Effector memory CD4-positive, alpha-beta T cell (primary cell): ENCODE data around the gene ZDHHC11B.
"Not testable (repeated sequence)": the region's sequence is repeated elsewhere in the genome, so short reads cannot be mapped to it uniquely, and the experiment has no call there.

Experiments used
- DNase-seq, 3 donors: peaks; one replicate each; pipeline ENCODE4 v3.0.0-alpha.2; 2020
- H3K27ac ChIP-seq: 2 replicates; pipeline ENCODE4 v1.7.0; 2013; ENCODE audit warnings: mild to moderate bottlenecking, low read length, moderate library complexity; ENCODE audit not compliant: insufficient read depth, poor library complexity, severe bottlenecking
- H3K27me3 ChIP-seq: replicated peaks from 2 replicates; pipeline ENCODE4 v1.7.0; 2013; ENCODE audit warnings: mild to moderate bottlenecking, low read length; ENCODE audit not compliant: insufficient read depth, control insufficient read depth, poor library complexity, severe bottlenecking
- H3K36me3 ChIP-seq: 2 replicates; pipeline ENCODE4 v1.7.0; 2013; ENCODE audit warnings: mild to moderate bottlenecking, low read length, moderate library complexity; ENCODE audit not compliant: control insufficient read depth, insufficient read depth
- H3K4me1 ChIP-seq: 2 replicates; pipeline ENCODE4 v1.7.0; 2013; ENCODE audit warnings: low read length, mild to moderate bottlenecking; ENCODE audit not compliant: control insufficient read depth, insufficient read depth, poor library complexity, severe bottlenecking
- H3K4me3 ChIP-seq: 2 replicates; pipeline ENCODE4 v1.7.0; 2013; ENCODE audit warnings: low read length, low read depth, mild to moderate bottlenecking; ENCODE audit not compliant: insufficient read depth, poor library complexity, severe bottlenecking
- H3K9me3 ChIP-seq: 2 replicates; pipeline ENCODE4 v1.7.0; 2013; ENCODE audit warnings: mild to moderate bottlenecking, low read length, moderate library complexity; ENCODE audit not compliant: control insufficient read depth
- total RNA-seq, 3 donors: gene quantifications; one replicate each; lab custom pipeline; 2026; lab: John Stamatoyannopoulos, UW

ZDHHC11B gene, protein sequence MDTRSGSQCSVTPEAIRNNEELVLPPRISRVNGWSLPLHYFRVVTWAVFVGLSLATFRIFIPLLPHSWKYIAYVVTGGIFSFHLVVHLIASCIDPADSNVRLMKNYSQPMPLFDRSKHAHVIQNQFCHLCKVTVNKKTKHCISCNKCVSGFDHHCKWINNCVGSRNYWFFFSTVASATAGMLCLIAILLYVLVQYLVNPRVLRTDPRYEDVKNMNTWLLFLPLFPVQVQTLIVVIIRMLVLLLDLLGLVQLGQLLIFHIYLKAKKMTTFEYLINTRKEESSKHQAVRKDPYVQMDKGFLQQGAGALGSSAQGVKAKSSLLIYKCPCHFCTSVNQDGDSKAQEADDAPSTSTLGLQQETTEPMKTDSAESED
- 23.3 to 43.0 (median 35.0) reads per million in 3 donors for total RNA-seq

GRCh38 chr5:784428-785177 lies at the start of gene ZDHHC11B:
TSS of gene ZDHHC11B (minus strand) at chr5:784729. CDS start at chr5:766919, 17,810 bp downstream.
- H3K27me3 ChIP-seq, H3K4me1 ChIP-seq, H3K36me3 ChIP-seq, H3K9me3 ChIP-seq: not testable (repeated sequence)
- H3K27ac ChIP-seq, result peak within 1 kb of the TSS; percentile 58
- H3K4me3 ChIP-seq, result peak within 1 kb of the TSS; percentile 86
- DNase-seq, result peak; percentile 76 to 83 (median 78)

DNA sequence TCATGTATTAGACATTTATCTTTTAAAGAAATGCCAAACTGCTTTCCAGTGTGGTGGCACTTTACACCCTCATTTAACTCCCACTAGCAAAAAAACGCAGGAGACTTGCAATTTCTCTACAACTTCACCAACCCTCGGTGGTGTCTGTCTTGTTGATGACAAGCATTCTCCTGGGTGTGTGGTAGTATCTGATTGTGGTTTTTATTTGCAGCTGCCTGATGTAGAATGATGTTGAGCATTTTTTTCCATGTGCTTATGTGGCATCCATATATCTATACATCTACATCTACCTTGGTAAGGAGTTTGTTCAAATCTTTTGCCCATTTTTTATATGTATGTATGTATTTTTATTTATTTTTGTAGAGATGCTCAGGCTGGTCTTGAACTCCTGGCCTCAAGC lies 49.5 kb upstream of the ZDHHC11B start:
- not testable (repeated sequence) for H3K27me3 ChIP-seq, H3K4me3 ChIP-seq, DNase-seq, H3K27ac ChIP-seq, H3K36me3 ChIP-seq, H3K9me3 ChIP-seq, H3K4me1 ChIP-seq

- H3K27me3 ChIP-seq, H3K36me3 ChIP-seq, DNase-seq, H3K4me3 ChIP-seq, H3K9me3 ChIP-seq, H3K4me1 ChIP-seq, H3K27ac ChIP-seq: not testable (repeated sequence)
Observed at GRCh38 chr5:828194-828593, 43.7 kb upstream of the ZDHHC11B start.

DNA sequence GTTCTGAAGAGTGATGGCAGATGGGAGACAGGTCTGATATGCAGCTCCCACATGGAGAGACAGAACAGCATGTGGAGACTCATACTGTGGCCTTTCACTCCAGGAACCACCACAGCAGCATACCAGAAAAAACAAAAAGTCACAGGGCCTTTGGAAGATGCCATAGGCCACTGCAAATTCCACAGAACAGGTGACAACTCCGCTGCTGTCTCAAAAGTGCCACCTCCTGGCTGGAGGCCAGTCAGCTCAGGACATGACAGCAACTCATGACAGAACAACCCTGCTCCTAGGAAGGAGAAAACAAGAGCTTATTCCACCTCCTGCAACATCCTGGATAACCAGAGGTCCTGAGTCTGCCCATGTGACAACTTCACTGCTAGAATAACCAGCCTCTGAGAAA lies 41.0 kb upstream of the ZDHHC11B start:
- H3K4me1 ChIP-seq, DNase-seq, H3K4me3 ChIP-seq, H3K36me3 ChIP-seq, H3K27ac ChIP-seq, H3K9me3 ChIP-seq, H3K27me3 ChIP-seq: not testable (repeated sequence)

DNA sequence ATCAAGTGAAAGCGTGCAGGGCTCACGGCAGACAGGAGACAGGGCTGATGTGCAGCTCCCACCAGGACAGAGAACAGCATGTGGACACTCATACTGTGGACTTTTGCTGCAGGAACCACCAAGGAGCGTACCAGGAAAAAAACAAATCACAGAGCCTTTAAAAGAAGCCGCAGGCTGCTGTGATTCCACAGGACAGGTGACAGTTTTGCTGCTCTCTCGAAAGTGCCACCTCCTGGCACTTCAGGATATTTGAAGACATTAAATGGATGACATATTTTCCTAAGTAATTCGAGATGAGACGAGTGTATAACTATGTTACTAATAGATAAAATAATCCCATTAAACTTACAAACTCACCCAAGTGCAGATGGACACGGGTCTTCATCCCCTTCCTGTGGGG lies 37.0 kb upstream of the ZDHHC11B start:
- no peak for DNase-seq
- no peak overlapping the region for H3K27ac ChIP-seq
- no peaks in the 10 kb centered on the region for H3K27me3 ChIP-seq
- no peaks in the 10 kb centered on the region for H3K36me3 ChIP-seq
- H3K4me1 ChIP-seq, result no peaks in the 10 kb centered on the region
- no peaks in the 10 kb centered on the region for H3K9me3 ChIP-seq
- H3K4me3 ChIP-seq, result no peak overlapping the region

DNA sequence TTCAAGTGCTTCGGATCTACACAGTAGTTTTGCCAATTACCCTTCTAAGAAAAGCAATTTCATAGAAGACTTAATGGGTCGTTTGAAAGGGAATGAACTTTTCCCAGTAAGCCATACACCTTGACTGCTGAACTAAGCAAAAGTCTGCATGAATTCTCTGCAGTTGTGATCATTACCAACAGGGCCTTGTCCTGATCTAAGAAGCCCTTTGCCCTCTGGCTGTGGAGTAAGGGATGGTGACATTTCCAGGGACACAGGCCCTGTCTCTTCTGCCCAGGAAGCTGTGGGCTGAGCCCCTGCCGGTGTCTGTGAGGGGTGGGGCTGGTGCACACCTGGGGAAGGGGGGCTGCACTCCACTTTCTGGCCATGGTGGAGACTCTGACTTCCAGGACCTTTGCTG lies 35.7 kb upstream of the ZDHHC11B start:
- H3K36me3 ChIP-seq, result no peaks in the 10 kb centered on the region
- H3K4me1 ChIP-seq, result no peaks in the 10 kb centered on the region
- H3K27ac ChIP-seq, result no peak overlapping the region
- H3K4me3 ChIP-seq, result no peak overlapping the region
- H3K27me3 ChIP-seq, result no peaks in the 10 kb centered on the region
- DNase-seq, result no peak
- H3K9me3 ChIP-seq, result no peaks in the 10 kb centered on the region

- Histone ChIP-seq H3K9me3 (no peaks in the 10 kb centered on the region), H3K4me3 (no peak overlapping the region), H3K27me3 (no peaks in the 10 kb centered on the region), H3K27ac (no peak overlapping the region), H3K36me3 (no peaks in the 10 kb centered on the region), H3K4me1 (no peaks in the 10 kb centered on the region)
- no peak for DNase-seq
Observed at GRCh38 chr5:819078-819477, 34.5 kb upstream of the ZDHHC11B start.

GRCh38 chr5:816176-816575 lies 31.6 kb upstream of the ZDHHC11B start:
- DNase-seq, result no peak
- Histone ChIP-seq H3K27me3 (no peaks in the 10 kb centered on the region), H3K27ac (no peak overlapping the region), H3K9me3 (no peaks in the 10 kb centered on the region), H3K4me3 (no peak overlapping the region), H3K36me3 (no peaks in the 10 kb centered on the region), H3K4me1 (no peaks in the 10 kb centered on the region)

DNA sequence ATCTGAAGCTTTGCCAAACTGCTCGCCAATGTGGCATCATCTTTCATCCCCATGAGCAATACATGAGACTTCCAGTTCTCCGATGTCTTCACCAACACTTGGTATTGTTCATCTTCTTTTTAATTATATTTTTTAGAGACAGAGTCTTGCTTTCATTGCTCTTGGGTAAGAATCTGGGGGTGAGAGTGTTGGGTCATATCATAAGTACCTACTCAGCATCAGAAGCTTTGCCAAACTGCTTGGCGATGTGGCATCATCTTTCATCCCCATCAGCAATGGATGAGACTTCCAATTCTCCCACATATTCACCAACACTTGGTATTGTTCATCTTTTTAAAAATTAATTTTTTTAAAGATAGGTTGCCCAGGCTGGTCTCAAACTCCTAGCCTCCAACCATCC lies 30.9 kb upstream of the ZDHHC11B start:
- no peak overlapping the region for H3K27ac ChIP-seq
- H3K4me1 ChIP-seq, result no peaks in the 10 kb centered on the region
- no peaks in the 10 kb centered on the region for H3K9me3 ChIP-seq
- no peak overlapping the region for H3K4me3 ChIP-seq
- no peaks in the 10 kb centered on the region for H3K36me3 ChIP-seq
- no peak for DNase-seq
- no peaks in the 10 kb centered on the region for H3K27me3 ChIP-seq

GRCh38 chr5:813575-813974 lies 29.0 kb upstream of the ZDHHC11B start:
- not testable (repeated sequence) for H3K4me3 ChIP-seq, H3K9me3 ChIP-seq, H3K4me1 ChIP-seq, DNase-seq, H3K36me3 ChIP-seq, H3K27ac ChIP-seq, H3K27me3 ChIP-seq
